HG03575 (cell line): ENCODE data around the gene DPP6.

Experiments
- ATAC-seq: cut with Tn5 transposase; IDR thresholded peaks from one replicate; pipeline ENCODE4 v1.9.1; 2021; ENCODE audit not compliant: unreplicated experiment, insufficient number of reproducible peaks, low FRiP score; ENCODE audit errors: extremely low read depth

Gene DPP6

GRCh38 chr7:154372011-154372601, 319.9 kb downstream of the DPP6 start:
- ATAC-seq: no peak

- no peak for ATAC-seq
Measured at GRCh38 chr7:154373956-154374355, 321.8 kb downstream of the DPP6 start.

GRCh38 chr7:154375956-154376355, 323.8 kb downstream of the DPP6 start:
- no peak for ATAC-seq

- no peak for ATAC-seq
Measured at GRCh38 chr7:154380771-154381170, 328.6 kb downstream of the DPP6 start.

GRCh38 chr7:154383045-154383444, 330.8 kb downstream of the DPP6 start:
- ATAC-seq: no peak

GRCh38 chr7:154385214-154385613, 333.0 kb downstream of the DPP6 start:
- no peak for ATAC-seq

- no peak for ATAC-seq
Measured at GRCh38 chr7:154387252-154387651, 335.1 kb downstream of the DPP6 start.

GRCh38 chr7:154388412-154388811, 336.2 kb downstream of the DPP6 start:
- ATAC-seq: no peak

GRCh38 chr7:154388999-154389398, 336.8 kb downstream of the DPP6 start:
- ATAC-seq: no peak

GRCh38 chr7:154390961-154391360, 338.8 kb downstream of the DPP6 start:
- ATAC-seq: no peak

GRCh38 chr7:154394804-154395203, 342.6 kb downstream of the DPP6 start:
- no peak for ATAC-seq

- ATAC-seq: no peak
Measured at GRCh38 chr7:154406312-154406711, 354.1 kb downstream of the DPP6 start.

- no peak for ATAC-seq
Measured at GRCh38 chr7:154409703-154410311, 357.6 kb downstream of the DPP6 start.

GRCh38 chr7:154412105-154412504, 359.9 kb downstream of the DPP6 start:
- no peak for ATAC-seq

GRCh38 chr7:154415709-154416399, 363.7 kb downstream of the DPP6 start:
- no peak for ATAC-seq

GRCh38 chr7:154416714-154417113, 364.5 kb downstream of the DPP6 start:
- ATAC-seq: no peak

- no peak for ATAC-seq
Measured at GRCh38 chr7:154419344-154419743, 367.1 kb downstream of the DPP6 start.

- no peak for ATAC-seq
Measured at GRCh38 chr7:154423231-154423630, 371.0 kb downstream of the DPP6 start.

GRCh38 chr7:154424350-154424749, 372.2 kb downstream of the DPP6 start:
- no peak for ATAC-seq

GRCh38 chr7:154425271-154425670, 373.1 kb downstream of the DPP6 start:
- no peak for ATAC-seq
